ENCODE results near the gene PHF12. TPM values are rescaled to one million over a fixed set of nuclear protein-coding genes. Genes with fewer than 3 reads are reported as not detected.

Gene PHF12
- total and polyA plus RNA-seq, 2 donors (not counting 1 experiment from before 2014, with no cell fraction given) = 10.1 to 14.2 TPM

GRCh38 chr17:28997806-28998205 lies 46.5 kb upstream of the PHF12 start:
- H3K4me3 ChIP-seq (replicated peaks in 1 of 4; ENCODE audit: control extremely low read depth in 1 of 4, insufficient read depth in 1 of 4, low read depth in 3 of 4, low read length in 4 of 4) = no peak overlapping the region
- peaks cover 8% of the 10 kb centered on the region for H3K27me3 ChIP-seq (ENCODE audit: control insufficient read depth, insufficient read depth, low read length)
- H3K9me3 ChIP-seq (ENCODE audit: control insufficient read depth, insufficient read depth, low read depth, low read length) = no peaks in the 10 kb centered on the region
- no peak overlapping the region for H3K4me2 ChIP-seq (ENCODE audit: extremely low read depth, insufficient read depth, low read length)
- no peak for DNase-seq (ENCODE audit: low read depth in 2 of 2)
- TF ChIP-seq, protein P1, sequence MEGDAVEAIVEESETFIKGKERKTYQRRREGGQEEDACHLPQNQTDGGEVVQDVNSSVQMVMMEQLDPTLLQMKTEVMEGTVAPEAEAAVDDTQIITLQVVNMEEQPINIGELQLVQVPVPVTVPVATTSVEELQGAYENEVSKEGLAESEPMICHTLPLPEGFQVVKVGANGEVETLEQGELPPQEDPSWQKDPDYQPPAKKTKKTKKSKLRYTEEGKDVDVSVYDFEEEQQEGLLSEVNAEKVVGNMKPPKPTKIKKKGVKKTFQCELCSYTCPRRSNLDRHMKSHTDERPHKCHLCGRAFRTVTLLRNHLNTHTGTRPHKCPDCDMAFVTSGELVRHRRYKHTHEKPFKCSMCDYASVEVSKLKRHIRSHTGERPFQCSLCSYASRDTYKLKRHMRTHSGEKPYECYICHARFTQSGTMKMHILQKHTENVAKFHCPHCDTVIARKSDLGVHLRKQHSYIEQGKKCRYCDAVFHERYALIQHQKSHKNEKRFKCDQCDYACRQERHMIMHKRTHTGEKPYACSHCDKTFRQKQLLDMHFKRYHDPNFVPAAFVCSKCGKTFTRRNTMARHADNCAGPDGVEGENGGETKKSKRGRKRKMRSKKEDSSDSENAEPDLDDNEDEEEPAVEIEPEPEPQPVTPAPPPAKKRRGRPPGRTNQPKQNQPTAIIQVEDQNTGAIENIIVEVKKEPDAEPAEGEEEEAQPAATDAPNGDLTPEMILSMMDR (conservative IDR thresholded peaks at IDR 0.05 in 1 of 2, IDR thresholded peaks at IDR 0.05 in 1 of 2; ENCODE audit: low read depth in 1 of 2, low read length in 2 of 2) = no peak
- TF ChIP-seq EZH2 (IDR thresholded peaks at IDR 0.05; ENCODE audit: low read length, missing control alignments) = no peak
- no peaks in the 10 kb centered on the region for H3K4me1 ChIP-seq (ENCODE audit: control insufficient read depth, extremely low read depth, insufficient read depth, low read length)
- no peak overlapping the region for H3K9ac ChIP-seq (ENCODE audit: insufficient read depth, low read length)
- no peaks in the 10 kb centered on the region for H4K20me1 ChIP-seq (ENCODE audit: control insufficient read depth, extremely low read depth, insufficient read depth, low read length)
- H3K36me3 ChIP-seq (ENCODE audit: control insufficient read depth, insufficient read depth, low read length) = no peaks in the 10 kb centered on the region
- H3K27ac ChIP-seq (ENCODE audit: insufficient read depth, low read length) = no peak overlapping the region
- no peaks in the 10 kb centered on the region for H3K79me2 ChIP-seq (ENCODE audit: control insufficient read depth, insufficient read depth, low read length)
- no peak overlapping the region for H2AFZ ChIP-seq (ENCODE audit: low read length)

DNA sequence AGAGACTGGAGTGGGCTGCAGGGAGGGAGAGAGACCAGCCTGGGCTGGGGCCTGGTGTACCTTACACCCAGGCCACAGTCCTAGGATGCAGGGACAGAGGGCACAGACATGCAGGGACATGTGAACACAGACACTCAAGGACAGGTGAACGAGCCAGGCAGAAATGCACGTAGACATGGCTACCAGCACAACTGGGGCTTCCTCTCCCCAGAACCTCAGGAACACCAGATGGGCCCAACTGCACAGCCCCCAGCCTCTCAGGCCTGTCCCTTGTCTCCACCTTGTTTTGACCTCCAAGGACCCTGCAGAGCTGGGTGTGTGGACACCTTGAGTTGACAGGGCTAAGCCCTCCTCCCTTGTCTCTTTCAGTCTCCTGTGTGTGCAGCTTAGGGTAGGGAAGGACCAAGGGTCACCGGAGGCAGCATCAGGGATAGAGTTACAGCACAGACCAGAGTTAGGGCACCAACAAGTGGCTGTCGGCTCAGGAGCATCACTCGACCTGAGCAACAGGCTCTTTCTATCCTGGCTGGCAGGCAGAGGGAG lies 45.3 kb upstream of the PHF12 start:
- H3K79me2 ChIP-seq (ENCODE audit: control insufficient read depth, insufficient read depth, low read length) = no peaks in the 10 kb centered on the region
- no peak for DNase-seq (ENCODE audit: low read depth in 2 of 2)
- TF ChIP-seq, protein P1 (conservative IDR thresholded peaks at IDR 0.05 in 1 of 2, IDR thresholded peaks at IDR 0.05 in 1 of 2; ENCODE audit: low read depth in 1 of 2, low read length in 2 of 2) = no peak
- no peak for TF ChIP-seq EZH2 (IDR thresholded peaks at IDR 0.05; ENCODE audit: low read length, missing control alignments)
- peaks cover 8% of the 10 kb centered on the region for H3K27me3 ChIP-seq (ENCODE audit: control insufficient read depth, insufficient read depth, low read length)
- H3K36me3 ChIP-seq (ENCODE audit: control insufficient read depth, insufficient read depth, low read length) = no peaks in the 10 kb centered on the region
- no peak overlapping the region for H2AFZ ChIP-seq (ENCODE audit: low read length)
- no peak overlapping the region for H3K27ac ChIP-seq (ENCODE audit: insufficient read depth, low read length)
- no peaks in the 10 kb centered on the region for H4K20me1 ChIP-seq (ENCODE audit: control insufficient read depth, extremely low read depth, insufficient read depth, low read length)
- H3K4me2 ChIP-seq (ENCODE audit: extremely low read depth, insufficient read depth, low read length) = no peak overlapping the region
- no peak overlapping the region for H3K9ac ChIP-seq (ENCODE audit: insufficient read depth, low read length)
- no peaks in the 10 kb centered on the region for H3K9me3 ChIP-seq (ENCODE audit: control insufficient read depth, insufficient read depth, low read depth, low read length)
- no peak overlapping the region for H3K4me3 ChIP-seq (replicated peaks in 1 of 4; ENCODE audit: control extremely low read depth in 1 of 4, insufficient read depth in 1 of 4, low read depth in 3 of 4, low read length in 4 of 4)
- H3K4me1 ChIP-seq (ENCODE audit: control insufficient read depth, extremely low read depth, insufficient read depth, low read length) = no peaks in the 10 kb centered on the region

- H4K20me1 ChIP-seq (ENCODE audit: control insufficient read depth, extremely low read depth, insufficient read depth, low read length) = no peaks in the 10 kb centered on the region
- peaks cover 6% of the 10 kb centered on the region for H3K27me3 ChIP-seq (ENCODE audit: control insufficient read depth, insufficient read depth, low read length)
- no peak overlapping the region for H3K9ac ChIP-seq (ENCODE audit: insufficient read depth, low read length)
- no peaks in the 10 kb centered on the region for H3K9me3 ChIP-seq (ENCODE audit: control insufficient read depth, insufficient read depth, low read depth, low read length)
- H3K4me1 ChIP-seq (ENCODE audit: control insufficient read depth, extremely low read depth, insufficient read depth, low read length) = no peaks in the 10 kb centered on the region
- no peak overlapping the region for H3K4me2 ChIP-seq (ENCODE audit: extremely low read depth, insufficient read depth, low read length)
- no peak overlapping the region for H3K4me3 ChIP-seq (replicated peaks in 1 of 4; ENCODE audit: control extremely low read depth in 1 of 4, insufficient read depth in 1 of 4, low read depth in 3 of 4, low read length in 4 of 4)
- no peak for TF ChIP-seq EZH2 (IDR thresholded peaks at IDR 0.05; ENCODE audit: low read length, missing control alignments)
- TF ChIP-seq, protein P1 (conservative IDR thresholded peaks at IDR 0.05 in 1 of 2, IDR thresholded peaks at IDR 0.05 in 1 of 2; ENCODE audit: low read depth in 1 of 2, low read length in 2 of 2) = no peak
- no peak overlapping the region for H3K27ac ChIP-seq (ENCODE audit: insufficient read depth, low read length)
- DNase-seq (ENCODE audit: low read depth in 2 of 2) = no peak
- no peaks in the 10 kb centered on the region for H3K36me3 ChIP-seq (ENCODE audit: control insufficient read depth, insufficient read depth, low read length)
- no peaks in the 10 kb centered on the region for H3K79me2 ChIP-seq (ENCODE audit: control insufficient read depth, insufficient read depth, low read length)
- H2AFZ ChIP-seq (ENCODE audit: low read length) = no peak overlapping the region
These were observed 42.5 kb upstream of the PHF12 start for GRCh38 chr17:28993645-28994426.
